H4 (cell line): ENCODE data around the gene SLC12A7. TPM values are rescaled to one million over a fixed set of nuclear protein-coding genes. Genes with fewer than 3 reads are reported as not detected.
A peak's percentile ranks its signal among the peaks of the same experiment; 100 is the strongest.

ENCODE experiments used
- DNase-seq: peaks from one replicate; pipeline ENCODE4 v3.0.0-alpha.2; 2015; ENCODE audit warnings: low spot score
- total RNA-seq: library from RNA; depleted of rRNA; stranded (reverse); fragments of >200 nt; shearing (Covaris generic); gene quantifications from 2 replicates; pipeline ENCODE4 v1.2.3, GENCODE V29; 2014

SLC12A7 gene
- total RNA-seq, 1 experiment from 2014 or later = 8.8 TPM

- no peak for DNase-seq
These were observed 13.1 kb upstream of the SLC12A7 start for GRCh38 chr5:1125030-1125357.

GRCh38 chr5:1124205-1125029 lies 12.6 kb upstream of the SLC12A7 start:
- DNase-seq = no peak

GRCh38 chr5:1123418-1124147 lies 11.7 kb upstream of the SLC12A7 start:
- no peak for DNase-seq

- no peak for DNase-seq
These were observed 10.8 kb upstream of the SLC12A7 start for GRCh38 chr5:1122511-1123294.

- DNase-seq = no peak
These were observed 10.0 kb upstream of the SLC12A7 start for GRCh38 chr5:1121891-1122290.

- no peak for DNase-seq
These were observed 9.2 kb upstream of the SLC12A7 start for GRCh38 chr5:1121044-1121443.

GRCh38 chr5:1120236-1120999 lies 8.6 kb upstream of the SLC12A7 start:
- DNase-seq = no peak

- DNase-seq = no peak
These were observed 7.5 kb upstream of the SLC12A7 start for GRCh38 chr5:1119312-1119831.

GRCh38 chr5:1118738-1119137 lies 6.9 kb upstream of the SLC12A7 start:
- DNase-seq = no peak

- DNase-seq = no peak
These were observed 6.4 kb upstream of the SLC12A7 start for GRCh38 chr5:1118231-1118698.

GRCh38 chr5:1116977-1117376 lies 5.1 kb upstream of the SLC12A7 start:
- no peak for DNase-seq

GRCh38 chr5:1116109-1116740 lies 4.4 kb upstream of the SLC12A7 start:
- no peak for DNase-seq

GRCh38 chr5:1115123-1115815 lies 3.4 kb upstream of the SLC12A7 start:
- DNase-seq = no peak

- no peak for DNase-seq
These were observed 2.1 kb upstream of the SLC12A7 start for GRCh38 chr5:1113805-1114586.

GRCh38 chr5:1113332-1113690 lies 1.4 kb upstream of the SLC12A7 start:
- DNase-seq = no peak

- peak; percentile 61 for DNase-seq
These were observed 901 bp upstream of the SLC12A7 start for GRCh38 chr5:1112596-1113331.

- DNase-seq = no peak
These were observed 579 bp downstream of the SLC12A7 start for GRCh38 chr5:1111241-1111726.
